Measurements from ENCODE around the gene CCDC9.
"Not testable (repeated sequence)": the region's sequence is repeated elsewhere in the genome, so short reads cannot be mapped to it uniquely, and the experiment has no call there.

CCDC9 gene

GRCh38 chr19:47232422-47233211 lies 23.7 kb upstream of the CCDC9 start:
- no peak for DNase-seq

GRCh38 chr19:47236072-47236675 lies 20.2 kb upstream of the CCDC9 start:
- DNase-seq, result no peak

- DNase-seq, result no peak
These were observed 17.2 kb upstream of the CCDC9 start for GRCh38 chr19:47239152-47239551.

GRCh38 chr19:47239610-47240296 lies 16.6 kb upstream of the CCDC9 start:
- DNase-seq, result peak; percentile 67 to 74

- DNase-seq, result no peak
These were observed 15.8 kb upstream of the CCDC9 start for GRCh38 chr19:47240556-47240955.

GRCh38 chr19:47240996-47241918 lies 15.1 kb upstream of the CCDC9 start:
- DNase-seq, result peak in 1 of 2 experiments; percentile 6

- no peak for DNase-seq
These were observed 14.3 kb upstream of the CCDC9 start for GRCh38 chr19:47241919-47242577.

- DNase-seq, result no peak
These were observed 13.0 kb upstream of the CCDC9 start for GRCh38 chr19:47243364-47243775.

GRCh38 chr19:47243776-47244547 lies 12.4 kb upstream of the CCDC9 start:
- peak in 1 of 2 experiments; percentile 40 for DNase-seq

GRCh38 chr19:47247308-47247990 lies 8.9 kb upstream of the CCDC9 start:
- DNase-seq, result no peak

- DNase-seq, result not testable (repeated sequence)
These were observed 3.3 kb upstream of the CCDC9 start for GRCh38 chr19:47253016-47253415.

- no peak for DNase-seq
These were observed 2.9 kb upstream of the CCDC9 start for GRCh38 chr19:47253467-47253881.

- no peak for DNase-seq
These were observed 2.4 kb upstream of the CCDC9 start for GRCh38 chr19:47253970-47254369.

- DNase-seq, result peak in 1 of 2 experiments; percentile 54
These were observed 527 bp downstream of the CCDC9 start for GRCh38 chr19:47256693-47257410.

- DNase-seq, result no peak
These were observed 1.3 kb downstream of the CCDC9 start for GRCh38 chr19:47257411-47258169.

- DNase-seq, result no peak
These were observed 2.1 kb downstream of the CCDC9 start for GRCh38 chr19:47258434-47258833.

GRCh38 chr19:47258895-47259555 lies 2.7 kb downstream of the CCDC9 start:
- no peak for DNase-seq

GRCh38 chr19:47260476-47260875 lies 4.2 kb downstream of the CCDC9 start:
- no peak for DNase-seq
